Colonic mucosa (tissue), 4 donors: ENCODE data around the gene DUSP5. TPM values are rescaled to one million over a fixed set of nuclear protein-coding genes. Genes with fewer than 3 reads are reported as not detected.

Source experiments
- DNase-seq: peaks from one replicate; pipeline ENCODE4 v3.0.0-alpha.2; 2020
- H3K27ac ChIP-seq: fragments of 200-600 bp; one replicate; pipeline ENCODE4 v1.8.0; 2021
- H3K27me3 ChIP-seq: fragments of 200-600 bp; one replicate; pipeline ENCODE4 v1.8.0; 2021
- H3K36me3 ChIP-seq: fragments of 200-600 bp; one replicate; pipeline ENCODE4 v1.8.0; 2021
- H3K4me1 ChIP-seq: fragments of 200-600 bp; one replicate; pipeline ENCODE4 v1.8.0; 2021; ENCODE audit warnings: mild to moderate bottlenecking
- H3K4me3 ChIP-seq: fragments of 200-600 bp; one replicate; pipeline ENCODE4 v1.8.0; 2021
- H3K9ac ChIP-seq, 2 donors: one replicate each; pipeline ENCODE4 v1.7.0; 2013; ENCODE audit warnings: control low read depth in 2 of 2, low read depth in 2 of 2, low read length in 2 of 2
- H3K9me3 ChIP-seq: fragments of 200-600 bp; one replicate; pipeline ENCODE4 v1.8.0; 2021
- CTCF ChIP-seq: fragments of 200-600 bp; IDR thresholded peaks from one replicate; pipeline ENCODE4 v1.8.0; 2022; ENCODE audit warnings: antibody characterized with exemption, mild to moderate bottlenecking
- intact Hi-C: fragments of 100-400 bp; cut with DNase I; formaldehyde crosslinking; loops from one replicate; pipeline ENCODE4 v1.14.1; 2022
- total RNA-seq, 2 donors: library from RNA; stranded (reverse); fragmentation: NEBNext Ultra II Directional in 1 of 2; extraction: Animal tissue kit (Norgen Biotek cat#: 25700) in 1 of 2; gene quantifications; one replicate each; pipeline ENCODE4 v1.2.1, GENCODE V29; 2021
- donor health status: healthy.
- donor health status: DM: no; HTN: no; CAD: no.
- donor health status: DM: no; HTN: no; CAD: no.

The DUSP5 gene
- total RNA-seq, 2 donors from 2014 or later, result 6.2 to 22.0 TPM

- Histone ChIP-seq H3K27ac (no peak overlapping the region), H3K4me1 (no peaks in the 10 kb centered on the region), H3K36me3 (no peaks in the 10 kb centered on the region), H3K9me3 (no peaks in the 10 kb centered on the region), H3K9ac (no peak overlapping the region), H3K27me3 (no peaks in the 10 kb centered on the region), H3K4me3 (no peak overlapping the region)
- TF ChIP-seq CTCF, result no peak
- DNase-seq, result no peak
- intact Hi-C loops, result no loop called here
These were observed 38.5 kb downstream of the DUSP5 start for GRCh38 chr10:110535958-110536891.

GRCh38 chr10:110539091-110539490 lies 41.4 kb downstream of the DUSP5 start:
- no peak for TF ChIP-seq CTCF
- Histone ChIP-seq H3K27me3 (no peaks in the 10 kb centered on the region), H3K36me3 (no peaks in the 10 kb centered on the region), H3K27ac (no peak overlapping the region), H3K4me1 (no peaks in the 10 kb centered on the region), H3K9ac (no peak overlapping the region), H3K9me3 (no peaks in the 10 kb centered on the region), H3K4me3 (no peak overlapping the region)
- no peak for DNase-seq
- intact Hi-C loops, result no loop called here

- intact Hi-C loops, result no loop called here
- Histone ChIP-seq H3K4me1 (no peaks in the 10 kb centered on the region), H3K27me3 (no peaks in the 10 kb centered on the region), H3K9ac (no peak overlapping the region), H3K36me3 (no peaks in the 10 kb centered on the region), H3K9me3 (no peaks in the 10 kb centered on the region), H3K27ac (no peak overlapping the region), H3K4me3 (no peak overlapping the region)
- no peak for TF ChIP-seq CTCF
- no peak for DNase-seq
These were observed 42.3 kb downstream of the DUSP5 start for GRCh38 chr10:110540031-110540430.

- DNase-seq, result no peak
- TF ChIP-seq CTCF, result no peak
- H3K27me3 ChIP-seq, result no peaks in the 10 kb centered on the region
- no peaks in the 10 kb centered on the region for H3K4me1 ChIP-seq
- H3K27ac ChIP-seq, result no peak overlapping the region
- H3K9me3 ChIP-seq, result no peaks in the 10 kb centered on the region
- no peak overlapping the region for H3K4me3 ChIP-seq
- no peak overlapping the region for H3K9ac ChIP-seq
- intact Hi-C loops, result loop anchor here (5.0 kb wide), 1 partner anchor 193 kb away; no protein-coding TSS in a partner anchor
- no peaks in the 10 kb centered on the region for H3K36me3 ChIP-seq
These were observed 47.3 kb downstream of the DUSP5 start for GRCh38 chr10:110544958-110545537.

- H3K4me1 ChIP-seq, result no peaks in the 10 kb centered on the region
- no peaks in the 10 kb centered on the region for H3K36me3 ChIP-seq
- intact Hi-C loops, result loop anchor here (2.0 to 5.0 kb wide), 2 partner anchors 194 to 235 kb away; no protein-coding TSS in a partner anchor
- TF ChIP-seq CTCF, result no peak
- no peak overlapping the region for H3K9ac ChIP-seq
- no peak overlapping the region for H3K4me3 ChIP-seq
- H3K9me3 ChIP-seq, result no peaks in the 10 kb centered on the region
- no peak overlapping the region for H3K27ac ChIP-seq
- DNase-seq, result no peak
- H3K27me3 ChIP-seq, result no peaks in the 10 kb centered on the region
These were observed 48.4 kb downstream of the DUSP5 start for GRCh38 chr10:110546077-110546476.
